ENCODE measurements around the gene CSNK2B.

The CSNK2B gene

DNA sequence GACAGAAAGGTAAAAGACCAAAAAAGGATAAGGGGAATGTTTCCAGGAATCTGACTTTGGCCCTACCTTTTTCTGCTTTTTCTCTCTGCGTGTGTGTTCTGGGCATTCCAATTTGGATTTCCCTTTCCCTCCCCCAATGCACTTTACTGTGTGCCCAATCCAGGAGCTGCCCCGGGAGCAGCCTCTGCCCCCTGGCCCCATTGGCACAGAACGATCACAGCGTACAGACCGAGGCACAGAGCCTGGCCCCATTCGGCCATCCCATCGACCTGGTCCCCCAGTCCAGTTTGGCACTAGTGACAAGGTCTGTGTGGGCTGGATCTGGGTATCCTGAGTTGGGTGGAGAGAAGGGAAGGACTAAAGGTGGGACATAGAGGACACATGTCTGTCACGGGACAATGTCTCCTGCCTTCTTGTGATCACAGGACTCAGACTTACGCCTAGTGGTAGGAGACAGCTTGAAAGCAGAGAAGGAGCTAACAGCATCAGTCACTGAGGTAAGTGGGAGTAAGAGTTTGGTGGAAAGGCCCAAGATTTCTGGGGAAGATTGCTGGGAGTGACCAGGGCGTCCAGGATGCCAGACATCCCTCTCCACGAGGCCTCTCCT lies 30.8 kb upstream of the CSNK2B start:
- DNase-seq (ENCODE audit: low read depth), result no peak
- H3K4me3 ChIP-seq (ENCODE audit: control insufficient read depth, low read depth, low read length), result no peak overlapping the region
- TF ChIP-seq, protein P1, sequence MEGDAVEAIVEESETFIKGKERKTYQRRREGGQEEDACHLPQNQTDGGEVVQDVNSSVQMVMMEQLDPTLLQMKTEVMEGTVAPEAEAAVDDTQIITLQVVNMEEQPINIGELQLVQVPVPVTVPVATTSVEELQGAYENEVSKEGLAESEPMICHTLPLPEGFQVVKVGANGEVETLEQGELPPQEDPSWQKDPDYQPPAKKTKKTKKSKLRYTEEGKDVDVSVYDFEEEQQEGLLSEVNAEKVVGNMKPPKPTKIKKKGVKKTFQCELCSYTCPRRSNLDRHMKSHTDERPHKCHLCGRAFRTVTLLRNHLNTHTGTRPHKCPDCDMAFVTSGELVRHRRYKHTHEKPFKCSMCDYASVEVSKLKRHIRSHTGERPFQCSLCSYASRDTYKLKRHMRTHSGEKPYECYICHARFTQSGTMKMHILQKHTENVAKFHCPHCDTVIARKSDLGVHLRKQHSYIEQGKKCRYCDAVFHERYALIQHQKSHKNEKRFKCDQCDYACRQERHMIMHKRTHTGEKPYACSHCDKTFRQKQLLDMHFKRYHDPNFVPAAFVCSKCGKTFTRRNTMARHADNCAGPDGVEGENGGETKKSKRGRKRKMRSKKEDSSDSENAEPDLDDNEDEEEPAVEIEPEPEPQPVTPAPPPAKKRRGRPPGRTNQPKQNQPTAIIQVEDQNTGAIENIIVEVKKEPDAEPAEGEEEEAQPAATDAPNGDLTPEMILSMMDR (IDR thresholded peaks at IDR 0.05; ENCODE audit: control insufficient read depth, insufficient read depth, low read depth, low read length, missing control alignments), result no peak

DNA sequence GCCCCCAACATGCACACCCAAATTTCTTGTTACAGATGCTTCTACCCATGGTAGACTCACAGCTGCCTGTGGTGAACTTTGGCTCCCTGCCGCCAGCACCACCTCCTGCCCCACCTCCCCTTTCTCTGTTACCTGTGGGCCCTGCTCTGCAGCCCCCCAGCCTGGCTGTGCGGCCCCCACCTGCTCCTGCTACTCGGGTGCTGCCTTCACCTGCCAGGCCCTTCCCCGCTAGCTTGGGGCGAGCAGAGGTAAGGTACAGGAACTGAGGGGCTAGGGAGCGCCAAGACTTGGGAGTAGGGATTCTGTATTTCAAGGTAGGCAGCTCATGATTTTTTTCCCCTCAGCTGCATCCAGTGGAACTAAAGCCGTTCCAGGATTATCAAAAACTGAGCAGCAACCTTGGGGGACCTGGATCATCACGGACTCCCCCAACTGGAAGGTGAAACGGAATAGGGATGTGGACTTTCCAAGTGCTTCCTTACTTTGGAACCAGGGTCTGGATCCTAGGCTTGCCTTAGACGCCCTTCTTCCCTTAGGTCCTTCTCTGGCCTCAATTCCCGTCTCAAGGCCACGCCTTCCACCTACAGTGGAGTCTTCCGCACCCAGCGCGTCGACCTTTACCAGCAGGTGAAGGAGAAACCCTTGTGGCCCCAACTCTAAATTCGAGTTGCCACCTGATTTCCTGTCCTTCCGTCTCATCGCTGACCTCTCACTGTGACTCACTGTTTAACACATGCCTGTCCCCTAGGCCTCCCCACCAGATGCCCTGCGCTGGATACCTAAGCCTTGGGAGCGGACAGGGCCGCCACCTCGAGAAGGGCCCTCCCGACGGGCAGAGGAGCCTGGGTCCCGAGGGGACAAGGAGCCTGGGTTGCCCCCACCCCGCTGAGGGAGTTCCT lies 28.9 kb upstream of the CSNK2B start:
- TF ChIP-seq, protein P1 (IDR thresholded peaks at IDR 0.05; ENCODE audit: control insufficient read depth, insufficient read depth, low read depth, low read length, missing control alignments), result no peak
- no peak overlapping the region for H3K4me3 ChIP-seq (ENCODE audit: control insufficient read depth, low read depth, low read length)
- no peak for DNase-seq (ENCODE audit: low read depth)

DNA sequence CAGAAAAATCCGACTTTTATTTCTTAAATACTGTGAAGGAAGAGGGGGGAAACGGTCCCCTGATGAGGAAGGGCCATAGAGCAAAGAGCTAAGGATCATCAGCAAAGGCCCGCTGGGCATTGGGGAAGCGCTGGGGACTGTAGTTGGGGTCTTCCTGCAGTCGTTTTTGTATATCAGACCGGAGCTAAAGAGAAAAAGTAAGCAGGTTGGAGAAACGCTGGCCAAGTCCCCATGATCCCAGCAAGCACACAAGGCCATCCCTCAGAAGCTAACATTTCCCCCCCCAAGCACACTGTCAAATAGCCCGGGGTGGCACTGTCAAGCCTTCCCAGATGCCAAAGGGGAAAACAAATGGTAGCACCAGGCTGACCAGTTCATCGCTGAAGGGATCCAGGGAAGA lies 26.8 kb upstream of the CSNK2B start:
- TF ChIP-seq, protein P1 (IDR thresholded peaks at IDR 0.05; ENCODE audit: control insufficient read depth, insufficient read depth, low read depth, low read length, missing control alignments), result no peak
- no peak for DNase-seq (ENCODE audit: low read depth)
- H3K4me3 ChIP-seq (ENCODE audit: control insufficient read depth, low read depth, low read length), result no peak overlapping the region

- TF ChIP-seq, protein P1 (IDR thresholded peaks at IDR 0.05; ENCODE audit: control insufficient read depth, insufficient read depth, low read depth, low read length, missing control alignments), result no peak
- no peak for DNase-seq (ENCODE audit: low read depth)
- no peak overlapping the region for H3K4me3 ChIP-seq (ENCODE audit: control insufficient read depth, low read depth, low read length)
These were observed 26.4 kb upstream of the CSNK2B start for GRCh38 chr6:31639449-31639861.

DNA sequence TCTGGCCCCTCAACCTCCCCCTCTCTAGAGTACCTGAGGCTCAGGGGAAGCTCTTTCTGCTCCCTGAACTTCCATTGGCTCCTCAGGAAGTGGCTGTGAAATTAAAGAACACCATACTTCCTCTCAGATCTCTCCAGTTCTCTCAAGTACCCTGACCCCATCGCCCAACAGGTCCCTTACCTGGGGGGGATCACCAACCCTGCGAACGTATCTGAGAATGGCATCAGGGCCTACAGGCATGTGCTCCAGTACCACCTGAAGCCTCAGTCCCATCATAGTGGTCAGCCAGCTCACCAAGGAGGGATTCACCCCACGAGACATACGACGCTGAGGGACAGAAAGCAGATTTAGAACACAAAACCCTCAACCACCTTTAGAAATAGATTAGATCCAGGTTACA lies 25.3 kb upstream of the CSNK2B start:
- H3K4me3 ChIP-seq (ENCODE audit: control insufficient read depth, low read depth, low read length), result no peak overlapping the region
- TF ChIP-seq, protein P1 (IDR thresholded peaks at IDR 0.05; ENCODE audit: control insufficient read depth, insufficient read depth, low read depth, low read length, missing control alignments), result no peak
- DNase-seq (ENCODE audit: low read depth), result no peak

DNA sequence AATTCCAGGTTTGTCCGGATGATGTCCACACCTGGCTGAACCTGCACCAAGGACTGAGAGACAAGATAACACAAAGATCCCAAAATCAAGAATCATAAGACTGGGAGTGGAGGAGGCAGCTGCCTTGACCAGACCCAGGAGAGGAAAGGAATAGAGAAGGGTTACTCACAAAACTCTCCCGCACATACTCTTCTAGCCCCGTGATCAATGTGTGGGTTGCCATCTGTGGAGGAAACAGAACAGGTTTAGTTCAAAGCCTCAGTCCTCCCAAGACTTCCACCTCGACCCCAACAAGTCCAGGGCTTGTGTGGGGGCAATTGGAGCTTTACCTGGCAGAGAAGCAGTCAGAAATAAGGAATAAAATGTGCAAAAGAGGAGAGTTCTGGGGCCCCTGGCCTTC lies 24.5 kb upstream of the CSNK2B start:
- DNase-seq (ENCODE audit: low read depth), result no peak
- H3K4me3 ChIP-seq (ENCODE audit: control insufficient read depth, low read depth, low read length), result no peak overlapping the region
- TF ChIP-seq, protein P1 (IDR thresholded peaks at IDR 0.05; ENCODE audit: control insufficient read depth, insufficient read depth, low read depth, low read length, missing control alignments), result no peak

All from AG09309 (cell line).